HEK293T (cell line): Measurements from ENCODE around the gene FBXO15.

Experiments used
- CTCF ChIA-PET: fragments of 350-600 bp; formaldehyde crosslinking; extraction: SDS; loops from one replicate; lab custom pipeline; 2021; ENCODE audit warnings: antibody characterized with exemption, inconsistent platforms; lab: Yijun Ruan, JAX
- POLR2A ChIA-PET: fragments of 350-600 bp; formaldehyde crosslinking; extraction: SDS; loops from one replicate; lab custom pipeline; 2020; ENCODE audit warnings: antibody characterized with exemption, inconsistent platforms; lab: Yijun Ruan, JAX
- DNase-seq: peaks from one replicate; pipeline ENCODE4 v3.0.0; 2012; ENCODE audit warnings: mixed read lengths; ENCODE audit errors: extremely low spot score
- ARNT ChIP-seq: fragments of 450-650 bp; IDR thresholded peaks from 2 replicates; pipeline ENCODE4 v1.6.1; 2017; ENCODE audit warnings: mild to moderate bottlenecking
- BHLHE40 ChIP-seq: fragments of 450-650 bp; IDR thresholded peaks from 2 replicates; pipeline ENCODE4 v1.6.1; 2016; ENCODE audit warnings: mild to moderate bottlenecking, moderate library complexity, borderline replicate concordance
- CTBP1 ChIP-seq: fragments of 450-650 bp; IDR thresholded peaks from 2 replicates; pipeline ENCODE4 v1.6.1; 2016; ENCODE audit warnings: borderline replicate concordance
- ELF4 ChIP-seq: fragments of 450-650 bp; IDR thresholded peaks from 2 replicates; pipeline ENCODE4 v1.6.1; 2017; ENCODE audit warnings: antibody characterized with exemption
- FOXA1 ChIP-seq: fragments of 450-650 bp; IDR thresholded peaks from 2 replicates; pipeline ENCODE4 v1.6.1; 2016; ENCODE audit warnings: mild to moderate bottlenecking
- FOXK2 ChIP-seq: fragments of 450-650 bp; IDR thresholded peaks from 2 replicates; pipeline ENCODE4 v1.6.1; 2016; ENCODE audit warnings: mild to moderate bottlenecking
- FOXM1 ChIP-seq: fragments of 450-650 bp; IDR thresholded peaks from 2 replicates; pipeline ENCODE4 v1.6.1; 2017; ENCODE audit warnings: mild to moderate bottlenecking, borderline replicate concordance
- HDGF ChIP-seq: fragments of 450-650 bp; IDR thresholded peaks from 2 replicates; pipeline ENCODE4 v1.6.1; 2017; ENCODE audit warnings: antibody characterized with exemption, borderline replicate concordance
- L3MBTL2 ChIP-seq: fragments of 450-650 bp; conservative IDR thresholded peaks from 2 replicates; pipeline ENCODE4 v1.6.1; 2016; ENCODE audit warnings: mild to moderate bottlenecking
- LEF1 ChIP-seq: fragments of 450-650 bp; IDR thresholded peaks from 2 replicates; pipeline ENCODE4 v1.6.1; 2017; ENCODE audit warnings: mild to moderate bottlenecking, borderline replicate concordance
- NFRKB ChIP-seq: fragments of 450-650 bp; IDR thresholded peaks from 2 replicates; pipeline ENCODE4 v1.6.1; 2016; ENCODE audit warnings: mild to moderate bottlenecking, moderate library complexity
- PKNOX1 ChIP-seq: fragments of 450-650 bp; IDR thresholded peaks from 2 replicates; pipeline ENCODE4 v1.6.1; 2016
- SP1 ChIP-seq: fragments of 450-650 bp; IDR thresholded peaks from 2 replicates; pipeline ENCODE4 v1.6.1; 2017
- SUZ12 ChIP-seq: fragments of 450-650 bp; IDR thresholded peaks from 2 replicates; pipeline ENCODE4 v1.6.1; 2016; ENCODE audit warnings: mild to moderate bottlenecking
- TARDBP ChIP-seq: fragments of 450-650 bp; IDR thresholded peaks from 2 replicates; pipeline ENCODE4 v1.6.1; 2016
- ZNF384 ChIP-seq: fragments of 450-650 bp; IDR thresholded peaks from 2 replicates; pipeline ENCODE4 v1.6.1; 2016

Gene FBXO15

GRCh38 chr18:74073957-74074667, 73.5 kb downstream of the FBXO15 start:
- ChIA-PET POLR2A (no interaction called here), CTCF (no interaction called here)
- DNase-seq = no peak
- no peak for TF ChIP-seq ZNF384
- TF ChIP-seq FOXM1 = no peak
- TF ChIP-seq LEF1 = no peak
- no peak for TF ChIP-seq PKNOX1
- no peak for TF ChIP-seq SP1
- no peak for TF ChIP-seq L3MBTL2
- TF ChIP-seq NFRKB = no peak
- TF ChIP-seq FOXA1 = no peak

GRCh38 chr18:74069178-74070050, 78.2 kb downstream of the FBXO15 start:
- TF ChIP-seq TARDBP = no peak
- CTCF ChIA-PET = no interaction called here
- POLR2A ChIA-PET = no interaction called here
- DNase-seq = no peak

GRCh38 chr18:74068296-74068695, 79.3 kb downstream of the FBXO15 start:
- ChIA-PET POLR2A (no interaction called here), CTCF (no interaction called here)
- no peak for DNase-seq
- no peak for TF ChIP-seq LEF1
- TF ChIP-seq NFRKB = no peak
- TF ChIP-seq PKNOX1 = no peak
- TF ChIP-seq FOXM1 = no peak
- TF ChIP-seq ELF4 = no peak
- TF ChIP-seq BHLHE40 = no peak
- no peak for TF ChIP-seq FOXK2
- no peak for TF ChIP-seq HDGF
- no peak for TF ChIP-seq L3MBTL2
- TF ChIP-seq SP1 = no peak
- no peak for TF ChIP-seq CTBP1
- TF ChIP-seq TARDBP = no peak
- TF ChIP-seq SUZ12 = no peak
- TF ChIP-seq ZNF384 = no peak
- TF ChIP-seq ARNT = no peak
- no peak for TF ChIP-seq FOXA1

GRCh38 chr18:74066018-74066417, 81.6 kb downstream of the FBXO15 start:
- ChIA-PET POLR2A (no interaction called here), CTCF (no interaction called here)
- TF ChIP-seq CTBP1 = no peak
- no peak for TF ChIP-seq ARNT
- TF ChIP-seq LEF1 = no peak
- TF ChIP-seq PKNOX1 = no peak
- TF ChIP-seq FOXK2 = no peak
- no peak for TF ChIP-seq ZNF384
- TF ChIP-seq FOXM1 = no peak
- no peak for TF ChIP-seq SUZ12
- no peak for TF ChIP-seq BHLHE40
- no peak for TF ChIP-seq L3MBTL2
- TF ChIP-seq NFRKB = no peak
- TF ChIP-seq FOXA1 = no peak
- no peak for TF ChIP-seq TARDBP
- no peak for DNase-seq

GRCh38 chr18:74065366-74065765, 82.3 kb downstream of the FBXO15 start:
- POLR2A ChIA-PET = no interaction called here
- no peak for TF ChIP-seq NFRKB
- CTCF ChIA-PET = no interaction called here
- DNase-seq = no peak

GRCh38 chr18:74064510-74064909, 83.1 kb downstream of the FBXO15 start:
- ChIA-PET POLR2A (no interaction called here), CTCF (no interaction called here)
- DNase-seq = no peak
- TF ChIP-seq FOXM1 (no peak), FOXK2 (no peak), BHLHE40 (no peak), PKNOX1 (no peak), NFRKB (no peak), SUZ12 (no peak), ZNF384 (no peak), L3MBTL2 (no peak), ELF4 (no peak)
